Upper lobe of left lung (tissue), 4 donors: ENCODE data around the gene POLDIP3.
"Not testable (repeated sequence)": the region's sequence is repeated elsewhere in the genome, so short reads cannot be mapped to it uniquely, and the experiment has no call there.

Experiments
- CTCF ChIP-seq, 6 experiments: fragments of 450-650 bp in 4 of 6; fragments of 200-600 bp in 2 of 6; sonication (generic) in 2 of 6; IDR thresholded peaks; one replicate each; pipeline ENCODE4 v1.5.1; 2016 to 2019; ENCODE audit warnings: antibody characterized with exemption in 6 of 6
- EP300 ChIP-seq, 4 donors: sonication (generic); formaldehyde crosslinking; IDR thresholded peaks; one replicate each; pipeline ENCODE4 v1.5.1; 2017; ENCODE audit warnings: antibody characterized with exemption in 4 of 4, control low read depth in 2 of 4
- POLR2AphosphoS5 ChIP-seq, 2 donors: sonication (generic); formaldehyde crosslinking; IDR thresholded peaks; one replicate each; pipeline ENCODE4 v1.5.1; 2017; ENCODE audit warnings: antibody characterized with exemption in 2 of 2

DNA sequence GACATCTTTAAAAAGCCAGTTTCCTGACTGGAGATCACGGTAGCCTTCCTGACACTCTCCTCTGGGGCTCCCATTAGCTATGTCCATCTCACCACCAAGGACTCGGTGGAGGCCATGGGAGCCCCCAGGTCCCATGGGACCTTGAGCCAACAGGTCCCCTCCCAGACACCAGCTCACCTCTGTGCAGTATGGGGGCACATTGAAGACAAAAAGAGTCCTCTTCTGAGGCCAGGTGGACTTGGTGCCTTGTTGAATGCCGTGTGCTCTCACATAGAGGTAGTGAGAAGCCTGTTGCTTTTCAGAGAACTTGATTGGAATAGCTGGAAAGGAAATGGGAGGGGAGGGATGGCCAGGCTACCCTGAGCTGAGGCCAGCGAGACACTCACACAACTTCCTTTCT lies 34.6 kb downstream of the POLDIP3 start:
- not testable (repeated sequence) for TF ChIP-seq CTCF, POLR2AphosphoS5, EP300 (IDR thresholded peaks at IDR 0.05)
